ES-I3 (cell line): ENCODE data around the gene SEMA3A.

Source experiments
- H3K36me3 ChIP-seq: 2 replicates; pipeline ENCODE4 v1.6.1; 2013; ENCODE audit warnings: mild to moderate bottlenecking, low read length, control low read depth, moderate library complexity; ENCODE audit not compliant: insufficient read depth
- H3K4me1 ChIP-seq: 2 replicates; pipeline ENCODE4 v1.6.1; 2013; ENCODE audit warnings: mild to moderate bottlenecking, control low read depth, low read length; ENCODE audit not compliant: insufficient read depth
- H3K9ac ChIP-seq: 2 replicates; pipeline ENCODE4 v1.6.1; 2013; ENCODE audit warnings: low read depth, mild to moderate bottlenecking, low read length, moderate library complexity
- H3K9me3 ChIP-seq: 2 replicates; pipeline ENCODE4 v1.6.1; 2013; ENCODE audit warnings: mild to moderate bottlenecking, low read length, moderate library complexity; ENCODE audit not compliant: control insufficient read depth, insufficient read depth

SEMA3A gene

GRCh38 chr7:84210301-84210700, 15.7 kb upstream of the SEMA3A start:
- Histone ChIP-seq H3K4me1 (peaks cover 20% of the 10 kb centered on the region; the same call in 1 of the 2 replicates), H3K9me3 (no peaks in the 10 kb centered on the region), H3K36me3 (no peaks in the 10 kb centered on the region), H3K9ac (no peak overlapping the region)

GRCh38 chr7:84209006-84209405, 14.4 kb upstream of the SEMA3A start:
- Histone ChIP-seq H3K9me3 (no peaks in the 10 kb centered on the region), H3K4me1 (peaks cover 31% of the 10 kb centered on the region; the same call in 1 of the 2 replicates), H3K9ac (no peak overlapping the region), H3K36me3 (no peaks in the 10 kb centered on the region)

GRCh38 chr7:84207615-84208014, 13.0 kb upstream of the SEMA3A start:
- H3K4me1 ChIP-seq = peaks cover 36% of the 10 kb centered on the region; the same call in 1 of the 2 replicates
- H3K9me3 ChIP-seq = no peaks in the 10 kb centered on the region
- no peak overlapping the region for H3K9ac ChIP-seq
- H3K36me3 ChIP-seq = no peaks in the 10 kb centered on the region

- H3K9me3 ChIP-seq = no peaks in the 10 kb centered on the region
- peaks cover 42% of the 10 kb centered on the region; the same call in 1 of the 2 replicates for H3K4me1 ChIP-seq
- H3K9ac ChIP-seq = no peak overlapping the region
- no peaks in the 10 kb centered on the region for H3K36me3 ChIP-seq
These were observed 12.4 kb upstream of the SEMA3A start for GRCh38 chr7:84207025-84207424.

- Histone ChIP-seq H3K9me3 (no peaks in the 10 kb centered on the region), H3K9ac (no peak overlapping the region), H3K4me1 (peaks cover 61% of the 10 kb centered on the region), H3K36me3 (no peaks in the 10 kb centered on the region)
These were observed 10.1 kb upstream of the SEMA3A start for GRCh38 chr7:84204655-84205054.

GRCh38 chr7:84202855-84203254, 8.3 kb upstream of the SEMA3A start:
- peaks cover 72% of the 10 kb centered on the region for H3K4me1 ChIP-seq
- no peaks in the 10 kb centered on the region for H3K36me3 ChIP-seq
- H3K9ac ChIP-seq = no peak overlapping the region
- H3K9me3 ChIP-seq = no peaks in the 10 kb centered on the region

GRCh38 chr7:84200859-84201258, 6.3 kb upstream of the SEMA3A start:
- Histone ChIP-seq H3K9me3 (no peaks in the 10 kb centered on the region), H3K4me1 (peaks cover 63% of the 10 kb centered on the region), H3K36me3 (no peaks in the 10 kb centered on the region), H3K9ac (no peak overlapping the region; the same call in 1 of the 2 replicates)

- no peak overlapping the region for H3K9ac ChIP-seq
- peaks cover 47% of the 10 kb centered on the region for H3K4me1 ChIP-seq
These were observed 4.6 kb upstream of the SEMA3A start for GRCh38 chr7:84199216-84199615.

GRCh38 chr7:84196084-84196503, 1.5 kb upstream of the SEMA3A start:
- H3K9me3 ChIP-seq = no peaks in the 10 kb centered on the region
- H3K36me3 ChIP-seq = no peaks in the 10 kb centered on the region
- peak overlapping the region; percentile 94 for H3K9ac ChIP-seq
- peaks cover 26% of the 10 kb centered on the region for H3K4me1 ChIP-seq

More at GRCh38 chr7:84199216-84199615, 4.6 kb upstream of the SEMA3A start:
- H3K36me3 ChIP-seq = no peaks in the 10 kb centered on the region
- no peaks in the 10 kb centered on the region for H3K9me3 ChIP-seq

GRCh38 chr7:84195295-84196060, 889 bp upstream of the SEMA3A start:
- Histone ChIP-seq H3K4me1 (peaks cover 20% of the 10 kb centered on the region), H3K9me3 (no peaks in the 10 kb centered on the region), H3K36me3 (no peaks in the 10 kb centered on the region), H3K9ac (peak overlapping the region; percentile 94)

- Histone ChIP-seq H3K36me3 (no peaks in the 10 kb centered on the region), H3K9ac (peak overlapping the region; percentile 94), H3K4me1 (peaks cover 10% of the 10 kb centered on the region; the same call in 1 of the 2 replicates), H3K9me3 (no peaks in the 10 kb centered on the region)
These were observed 842 bp downstream of the SEMA3A start for GRCh38 chr7:84193747-84194146.

- peak overlapping the region; percentile 18 for H3K9ac ChIP-seq
- no peaks in the 10 kb centered on the region for H3K9me3 ChIP-seq
- no peaks in the 10 kb centered on the region for H3K36me3 ChIP-seq
- H3K4me1 ChIP-seq = peaks cover 17% of the 10 kb centered on the region
These were observed 2.7 kb downstream of the SEMA3A start for GRCh38 chr7:84191842-84192241.

- no peak overlapping the region for H3K9ac ChIP-seq
These were observed 3.3 kb downstream of the SEMA3A start for GRCh38 chr7:84191261-84191660.

GRCh38 chr7:84190016-84190705, 4.4 kb downstream of the SEMA3A start:
- Histone ChIP-seq H3K9ac (no peak overlapping the region), H3K4me1 (peaks cover 17% of the 10 kb centered on the region), H3K36me3 (no peaks in the 10 kb centered on the region), H3K9me3 (no peaks in the 10 kb centered on the region)

More at GRCh38 chr7:84191261-84191660, 3.3 kb downstream of the SEMA3A start:
- no peaks in the 10 kb centered on the region for H3K9me3 ChIP-seq
- no peaks in the 10 kb centered on the region for H3K36me3 ChIP-seq
- H3K4me1 ChIP-seq = peaks cover 17% of the 10 kb centered on the region
